Right lobe of liver (tissue), 4 donors: ENCODE results near the gene NOTCH1.

Source experiments
- POLR2A ChIP-seq: fragments of 450-650 bp; IDR thresholded peaks from one replicate; pipeline ENCODE4 v1.6.1; 2017; ENCODE audit warnings: antibody characterized with exemption, mild to moderate bottlenecking
- TF ChIP-seq, protein P1 (sequence below), 4 donors: fragments of 200-600 bp in 3 of 4; fragments of 450-650 bp in 1 of 4; IDR thresholded peaks; one replicate each; pipeline versions ENCODE4 v1.5.1 to v1.8.0; 2016 to 2022; ENCODE audit warnings: antibody characterized with exemption in 4 of 4, mild to moderate bottlenecking in 2 of 4
- donor health status: DM: no; HTN: no; CAD: no.
- donor health status: DM: no; HTN: no; CAD: no.
- donor health status: DM: no; HTN: yes; CAD: no.

DNA sequence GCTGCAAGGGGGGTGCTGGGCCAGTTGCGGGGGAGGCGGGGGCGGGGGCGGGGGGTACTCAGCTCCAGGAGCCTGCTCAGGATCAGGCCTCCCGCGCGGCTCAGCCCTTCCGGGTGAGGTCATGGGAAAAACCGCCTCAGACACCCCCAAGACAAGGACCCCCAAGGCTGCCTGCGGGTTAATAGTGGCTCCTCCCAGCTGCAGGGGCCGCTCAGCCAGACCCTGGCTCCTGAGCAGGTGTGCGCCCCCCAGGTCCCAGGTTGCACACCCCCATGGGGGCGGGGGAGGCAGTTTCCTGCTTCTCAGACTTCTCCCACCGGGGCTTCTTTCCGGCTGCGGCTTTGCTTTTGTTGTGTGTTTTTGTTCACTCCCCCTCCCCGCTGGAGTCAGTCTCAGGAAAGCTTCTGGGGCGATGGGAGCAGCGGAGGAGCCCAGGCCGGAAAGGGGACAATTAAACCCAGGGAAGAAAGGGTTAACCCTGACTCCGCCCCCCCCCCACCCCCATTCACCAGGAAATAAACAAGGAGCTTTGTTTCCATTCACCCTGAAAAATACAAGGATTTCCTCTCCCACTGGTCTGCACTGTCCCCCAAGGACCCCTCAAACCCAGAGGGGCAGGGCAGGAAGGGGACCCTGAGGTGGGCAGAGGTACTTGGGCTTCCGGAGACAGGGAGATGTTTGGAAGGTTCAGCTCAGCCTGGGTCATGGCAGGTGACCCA lies 42.3 kb upstream of the NOTCH1 start:
- TF ChIP-seq, protein P1, sequence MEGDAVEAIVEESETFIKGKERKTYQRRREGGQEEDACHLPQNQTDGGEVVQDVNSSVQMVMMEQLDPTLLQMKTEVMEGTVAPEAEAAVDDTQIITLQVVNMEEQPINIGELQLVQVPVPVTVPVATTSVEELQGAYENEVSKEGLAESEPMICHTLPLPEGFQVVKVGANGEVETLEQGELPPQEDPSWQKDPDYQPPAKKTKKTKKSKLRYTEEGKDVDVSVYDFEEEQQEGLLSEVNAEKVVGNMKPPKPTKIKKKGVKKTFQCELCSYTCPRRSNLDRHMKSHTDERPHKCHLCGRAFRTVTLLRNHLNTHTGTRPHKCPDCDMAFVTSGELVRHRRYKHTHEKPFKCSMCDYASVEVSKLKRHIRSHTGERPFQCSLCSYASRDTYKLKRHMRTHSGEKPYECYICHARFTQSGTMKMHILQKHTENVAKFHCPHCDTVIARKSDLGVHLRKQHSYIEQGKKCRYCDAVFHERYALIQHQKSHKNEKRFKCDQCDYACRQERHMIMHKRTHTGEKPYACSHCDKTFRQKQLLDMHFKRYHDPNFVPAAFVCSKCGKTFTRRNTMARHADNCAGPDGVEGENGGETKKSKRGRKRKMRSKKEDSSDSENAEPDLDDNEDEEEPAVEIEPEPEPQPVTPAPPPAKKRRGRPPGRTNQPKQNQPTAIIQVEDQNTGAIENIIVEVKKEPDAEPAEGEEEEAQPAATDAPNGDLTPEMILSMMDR (IDR thresholded peaks at IDR 0.05) = no peak
- TF ChIP-seq POLR2A = no peak
